T-helper 2 cell (primary cell): ENCODE results near the gene IGSF5.
"Not testable (repeated sequence)": the region's sequence is repeated elsewhere in the genome, so short reads cannot be mapped to it uniquely, and the experiment has no call there.

Experiments used
- DNase-seq, 5 experiments: peaks; one replicate each; pipeline versions ENCODE4 v3.0.0 to v3.0.0-alpha.2; 2012 to 2022

IGSF5 gene

GRCh38 chr21:39739531-39739930 is 5.5 kb upstream of the IGSF5 start:
- not testable (repeated sequence) for DNase-seq

GRCh38 chr21:39742561-39742960 is 2.4 kb upstream of the IGSF5 start:
- DNase-seq = not testable (repeated sequence)

- not testable (repeated sequence) for DNase-seq
These were observed 349 bp downstream of the IGSF5 start for GRCh38 chr21:39745332-39745731.

GRCh38 chr21:39750670-39751069 is 5.7 kb downstream of the IGSF5 start:
- DNase-seq = no peak

GRCh38 chr21:39754811-39755210 is 9.8 kb downstream of the IGSF5 start:
- DNase-seq = no peak

- no peak for DNase-seq
These were observed 11.3 kb downstream of the IGSF5 start for GRCh38 chr21:39756285-39756684.

GRCh38 chr21:39763272-39763970 is 18.4 kb downstream of the IGSF5 start:
- no peak for DNase-seq

- no peak for DNase-seq
These were observed 29.2 kb downstream of the IGSF5 start for GRCh38 chr21:39774227-39774626.

GRCh38 chr21:39775816-39776215 is 30.8 kb downstream of the IGSF5 start:
- no peak for DNase-seq

- DNase-seq = no peak
These were observed 31.6 kb downstream of the IGSF5 start for GRCh38 chr21:39776589-39776988.

- no peak for DNase-seq
These were observed 36.3 kb downstream of the IGSF5 start for GRCh38 chr21:39781331-39781730.

GRCh38 chr21:39788383-39788782 is 43.4 kb downstream of the IGSF5 start:
- DNase-seq = no peak

- DNase-seq = no peak
These were observed 51.5 kb downstream of the IGSF5 start for GRCh38 chr21:39796466-39796865.

- no peak for DNase-seq
These were observed 54.2 kb downstream of the IGSF5 start for GRCh38 chr21:39799178-39799577.

GRCh38 chr21:39800311-39800710 is 55.3 kb downstream of the IGSF5 start:
- DNase-seq = no peak

GRCh38 chr21:39802217-39802616 is 57.2 kb downstream of the IGSF5 start:
- no peak for DNase-seq

- DNase-seq = no peak
These were observed 58.4 kb downstream of the IGSF5 start for GRCh38 chr21:39803393-39803792.

GRCh38 chr21:39804240-39804639 is 59.3 kb downstream of the IGSF5 start:
- DNase-seq = no peak

GRCh38 chr21:39805983-39806382 is 61.0 kb downstream of the IGSF5 start:
- no peak for DNase-seq

- no peak for DNase-seq
These were observed 62.8 kb downstream of the IGSF5 start for GRCh38 chr21:39807738-39808137.

GRCh38 chr21:39809936-39810335 is 65.0 kb downstream of the IGSF5 start:
- DNase-seq = no peak

GRCh38 chr21:39812983-39813382 is 68.0 kb downstream of the IGSF5 start:
- no peak for DNase-seq

- DNase-seq = no peak
These were observed 73.6 kb downstream of the IGSF5 start for GRCh38 chr21:39818557-39818956.

GRCh38 chr21:39822042-39822441 is 77.1 kb downstream of the IGSF5 start:
- DNase-seq = no peak

- DNase-seq = no peak
These were observed 80.3 kb downstream of the IGSF5 start for GRCh38 chr21:39825250-39825649.
